Measurements from ENCODE around the gene STARD10. TPM values are rescaled to one million over a fixed set of nuclear protein-coding genes. Genes with fewer than 3 reads are reported as not detected.
A peak's percentile ranks its signal among the peaks of the same experiment; 100 is the strongest.

STARD10 gene
- total RNA-seq, 4 donors from 2014 or later = 42.2 to 83.1 (median 49.4) TPM

DNA sequence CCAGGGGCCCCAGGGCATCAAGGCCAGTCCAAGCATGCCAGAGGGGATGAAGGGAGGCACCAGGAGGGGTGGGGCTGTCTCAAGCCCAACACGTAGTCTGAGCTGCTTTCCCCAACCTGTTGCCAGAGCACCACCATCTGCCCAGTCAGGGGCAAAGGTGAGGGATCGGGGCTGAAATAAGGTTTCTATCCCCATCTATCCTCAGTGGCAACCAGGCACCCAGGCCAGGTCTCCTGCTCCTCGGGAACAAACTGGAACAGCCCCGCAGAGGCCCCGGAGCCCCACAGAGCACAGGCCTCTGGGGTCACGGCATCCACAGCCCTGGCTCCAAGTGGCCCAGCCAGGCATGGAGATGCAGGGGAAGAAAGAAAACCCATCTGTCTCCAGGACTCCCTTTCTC lies 19.3 kb downstream of the STARD10 start:
- intact Hi-C loops (cut with DNase I) = no loop called here
- Histone ChIP-seq H3K36me3 (peaks cover 0 to 39% (median 0%) of the 10 kb centered on the region in 3 donors), H3K4me3 (no peak overlapping the region), H3K27ac (no peak overlapping the region), H3K4me1 (peaks cover 14 to 62% (median 17%) of the 10 kb centered on the region in 3 donors), H3K27me3 (no peaks in the 10 kb centered on the region), H3K9me3 (no peaks in the 10 kb centered on the region)
- WGBS, 2 donors = no CpG with 5 or more reads among the region's 6 CpGs
- no peak for DNase-seq
- no peak for TF ChIP-seq POLR2A (IDR thresholded peaks at IDR 0.05)
- TF ChIP-seq, protein P1, sequence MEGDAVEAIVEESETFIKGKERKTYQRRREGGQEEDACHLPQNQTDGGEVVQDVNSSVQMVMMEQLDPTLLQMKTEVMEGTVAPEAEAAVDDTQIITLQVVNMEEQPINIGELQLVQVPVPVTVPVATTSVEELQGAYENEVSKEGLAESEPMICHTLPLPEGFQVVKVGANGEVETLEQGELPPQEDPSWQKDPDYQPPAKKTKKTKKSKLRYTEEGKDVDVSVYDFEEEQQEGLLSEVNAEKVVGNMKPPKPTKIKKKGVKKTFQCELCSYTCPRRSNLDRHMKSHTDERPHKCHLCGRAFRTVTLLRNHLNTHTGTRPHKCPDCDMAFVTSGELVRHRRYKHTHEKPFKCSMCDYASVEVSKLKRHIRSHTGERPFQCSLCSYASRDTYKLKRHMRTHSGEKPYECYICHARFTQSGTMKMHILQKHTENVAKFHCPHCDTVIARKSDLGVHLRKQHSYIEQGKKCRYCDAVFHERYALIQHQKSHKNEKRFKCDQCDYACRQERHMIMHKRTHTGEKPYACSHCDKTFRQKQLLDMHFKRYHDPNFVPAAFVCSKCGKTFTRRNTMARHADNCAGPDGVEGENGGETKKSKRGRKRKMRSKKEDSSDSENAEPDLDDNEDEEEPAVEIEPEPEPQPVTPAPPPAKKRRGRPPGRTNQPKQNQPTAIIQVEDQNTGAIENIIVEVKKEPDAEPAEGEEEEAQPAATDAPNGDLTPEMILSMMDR (IDR thresholded peaks at IDR 0.05) = no peak

DNA sequence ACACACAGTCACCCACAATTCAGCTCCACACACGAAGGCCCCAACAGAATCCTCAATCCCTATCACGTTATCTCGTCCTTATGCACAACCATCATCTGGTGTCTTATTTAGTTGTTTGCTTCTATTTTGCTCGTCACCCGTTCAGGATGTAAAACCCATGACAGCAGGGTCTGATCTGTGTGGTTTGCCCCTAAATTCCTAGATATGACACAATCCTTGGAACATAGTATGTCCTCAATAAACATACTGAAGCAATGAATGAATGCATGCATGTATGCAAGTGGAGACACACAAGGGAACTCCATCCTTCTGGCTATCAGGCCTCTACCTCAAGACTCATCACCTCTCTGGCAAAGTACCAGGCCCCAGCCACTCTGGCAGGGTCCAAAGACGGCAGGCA lies 20.2 kb downstream of the STARD10 start:
- Histone ChIP-seq H3K4me3 (no peak overlapping the region), H3K27ac (peak overlapping the region in 2 of 4 donors; percentile 36 to 72), H3K4me1 (peaks cover 13 to 54% (median 17%) of the 10 kb centered on the region in 3 donors)

DNA sequence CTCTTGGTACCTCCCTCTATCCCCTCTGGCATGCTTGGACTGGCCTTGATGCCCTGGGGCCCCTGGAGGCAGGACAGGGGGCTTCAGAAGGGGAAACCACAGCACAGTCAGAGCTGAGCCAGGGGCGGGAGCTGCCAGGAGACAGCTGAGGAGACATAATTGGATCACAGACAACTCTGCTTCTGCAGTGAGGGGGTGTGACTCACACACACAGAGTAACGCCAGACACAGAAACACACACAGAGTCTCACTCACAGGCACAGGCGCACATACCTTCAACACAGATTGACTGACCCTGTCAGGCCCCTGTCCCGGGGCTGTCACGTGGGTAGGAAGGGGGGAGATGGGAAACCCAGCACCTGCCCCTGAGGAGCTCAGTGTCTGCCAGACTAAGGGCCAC lies 20.6 kb downstream of the STARD10 start:
- TF ChIP-seq, protein P1 (IDR thresholded peaks at IDR 0.05) = no peak
- no peak for TF ChIP-seq POLR2A (IDR thresholded peaks at IDR 0.05)
- Histone ChIP-seq H3K9me3 (no peaks in the 10 kb centered on the region), H3K4me1 (peaks cover 13 to 50% (median 17%) of the 10 kb centered on the region in 3 donors), H3K4me3 (no peak overlapping the region), H3K36me3 (peaks cover 0 to 27% (median 0%) of the 10 kb centered on the region in 3 donors), H3K27ac (peak overlapping the region in 2 of 4 donors; percentile 36 to 72), H3K27me3 (no peaks in the 10 kb centered on the region)
- intact Hi-C loops (cut with DNase I) = no loop called here
- WGBS, 2 donors = 21 to 27% methylated on average over 5 of the region's 5 CpGs
- no peak for DNase-seq

More for the DNA sequence above, 20.2 kb downstream of the STARD10 start:
- WGBS, 2 donors = 63% methylated on average over 6 of the region's 6 CpGs
- peaks cover 0 to 31% (median 0%) of the 10 kb centered on the region in 3 donors for H3K36me3 ChIP-seq
- intact Hi-C loops (cut with DNase I) = no loop called here
- DNase-seq = no peak
- TF ChIP-seq POLR2A (IDR thresholded peaks at IDR 0.05) = no peak
- TF ChIP-seq, protein P1 (IDR thresholded peaks at IDR 0.05) = no peak
- H3K9me3 ChIP-seq = no peaks in the 10 kb centered on the region
- H3K27me3 ChIP-seq = no peaks in the 10 kb centered on the region

DNA sequence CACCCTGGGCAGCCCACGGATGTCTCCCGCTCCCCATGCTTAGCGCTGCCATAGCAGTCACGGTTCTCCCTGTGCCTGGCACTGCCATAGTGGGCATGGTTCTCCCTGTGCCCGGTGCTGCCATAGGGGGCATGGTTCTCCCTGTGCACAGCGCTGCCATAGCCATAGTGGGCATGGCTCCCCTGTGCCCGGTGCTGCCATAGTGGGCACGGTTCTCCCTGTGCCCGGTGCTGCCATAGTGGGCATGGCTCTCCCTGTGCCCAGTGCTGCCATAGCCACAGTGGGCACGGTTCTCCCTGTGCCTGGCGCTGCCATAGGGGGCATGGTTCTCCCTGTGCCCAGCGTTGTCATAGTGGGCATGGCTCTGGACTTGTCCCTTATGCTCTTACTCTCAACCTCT lies 21.8 kb downstream of the STARD10 start:
- Histone ChIP-seq H3K9me3 (no peaks in the 10 kb centered on the region), H3K27me3 (no peaks in the 10 kb centered on the region), H3K27ac (no peak overlapping the region), H3K4me3 (no peak overlapping the region), H3K4me1 (peaks cover 12 to 38% (median 13%) of the 10 kb centered on the region in 3 donors), H3K36me3 (peaks cover 0 to 27% (median 0%) of the 10 kb centered on the region in 3 donors)
- no peak for TF ChIP-seq POLR2A (IDR thresholded peaks at IDR 0.05)
- TF ChIP-seq, protein P1 (IDR thresholded peaks at IDR 0.05) = no peak
- 90 to 93% methylated on average over 4 to 8 of the region's 12 CpGs for WGBS, 2 donors
- DNase-seq = no peak
- intact Hi-C loops (cut with DNase I) = no loop called here

DNA sequence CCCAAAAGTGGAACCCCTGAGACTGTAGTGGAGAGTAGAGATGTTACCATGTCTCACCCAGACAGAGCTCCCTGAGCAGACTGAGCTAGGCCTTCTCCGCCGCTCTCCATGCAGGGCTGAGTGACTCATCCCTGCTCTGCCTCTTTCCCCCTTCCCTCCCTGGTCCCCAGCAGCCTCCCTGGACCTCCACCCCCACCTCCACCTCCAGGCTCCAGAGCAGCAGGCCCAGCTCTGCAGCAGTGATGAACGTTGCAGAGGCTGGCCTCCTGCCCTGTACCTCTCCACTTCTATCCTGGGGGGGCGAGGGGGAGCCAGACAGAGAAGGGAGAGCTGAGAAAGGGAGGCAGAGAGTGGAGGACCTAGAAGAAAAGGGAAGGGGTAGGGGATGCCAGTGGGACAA lies 22.3 kb downstream of the STARD10 start:
- WGBS, 2 donors = no CpG with 5 or more reads among the region's 4 CpGs
- Histone ChIP-seq H3K36me3 (peaks cover 0 to 27% (median 0%) of the 10 kb centered on the region in 3 donors), H3K27me3 (no peaks in the 10 kb centered on the region), H3K27ac (no peak overlapping the region), H3K4me1 (peaks cover 6 to 32% (median 11%) of the 10 kb centered on the region in 3 donors), H3K4me3 (no peak overlapping the region), H3K9me3 (no peaks in the 10 kb centered on the region)
- no peak for TF ChIP-seq POLR2A (IDR thresholded peaks at IDR 0.05)
- TF ChIP-seq, protein P1 (IDR thresholded peaks at IDR 0.05) = no peak
- DNase-seq = no peak
- intact Hi-C loops (cut with DNase I) = no loop called here

All from esophagus squamous epithelium (tissue), 5 donors.